PFSK-1 (cell line): ENCODE results near the gene PLEKHD1.

Experiments
- POLR2AphosphoS5 ChIP-seq: IDR thresholded peaks from 2 replicates; pipeline ENCODE4 v1.6.1; 2012; ENCODE audit warnings: low read depth, mild to moderate bottlenecking, control low read depth, low read length, moderate library complexity
- TAF1 ChIP-seq: IDR thresholded peaks from 2 replicates; pipeline ENCODE4 v1.6.1; 2012; ENCODE audit warnings: low read length, control low read depth, borderline replicate concordance; ENCODE audit not compliant: insufficient read depth

DNA sequence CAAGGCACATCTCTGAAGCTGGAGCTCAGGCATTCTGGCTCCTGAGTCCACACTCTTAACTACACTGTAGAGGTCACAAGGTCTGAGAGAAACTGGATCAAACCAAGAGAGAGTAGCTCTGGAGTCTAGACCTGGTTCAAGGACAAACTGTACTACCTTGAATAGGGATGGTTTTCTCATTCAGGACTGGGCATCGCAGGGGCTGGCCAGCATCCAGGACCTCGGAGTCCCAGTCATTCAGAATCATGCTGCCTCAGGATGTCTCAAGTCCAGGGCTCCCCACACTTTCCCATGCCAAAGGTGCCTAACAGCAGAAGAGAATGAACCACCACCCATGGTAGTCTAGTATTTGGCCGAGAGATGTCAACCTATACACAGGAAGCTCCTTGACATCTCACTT lies 13.1 kb upstream of the PLEKHD1 start:
- no peak for TF ChIP-seq TAF1
- TF ChIP-seq POLR2AphosphoS5: no peak
